Kidney (tissue), 14 donors: ENCODE data around the gene ECI2. TPM values are rescaled to one million over a fixed set of nuclear protein-coding genes. Genes with fewer than 3 reads are reported as not detected.

ENCODE experiments used
- DNase-seq, 5 donors: peaks; one replicate each; pipeline ENCODE4 v3.0.0-alpha.2; 2013 to 2020
- FAIRE-seq: peaks from 2 replicates; lab custom pipeline; 2012; peaks lifted over from hg19 to GRCh38; lab: Jason Lieb, UNC
- H3K27ac ChIP-seq, 2 donors: one replicate each; pipeline ENCODE4 v1.7.0; 2013; ENCODE audit warnings: low read depth in 2 of 2, low read length in 2 of 2, inconsistent platforms in 1 of 2
- H3K27me3 ChIP-seq: one replicate; pipeline ENCODE4 v1.7.1; 2013; ENCODE audit warnings: low read length, inconsistent platforms; ENCODE audit not compliant: control insufficient read depth, insufficient read depth
- H3K36me3 ChIP-seq, 3 donors: one replicate each; pipeline versions ENCODE4 v1.7.0 to v1.7.1; 2013; ENCODE audit warnings: low read length in 3 of 3, control low read depth in 1 of 3, inconsistent platforms in 1 of 3; ENCODE audit not compliant: insufficient read depth in 3 of 3, control insufficient read depth in 2 of 3
- H3K4me1 ChIP-seq, 3 donors: one replicate each; pipeline versions ENCODE4 v1.7.0 to v1.7.1; 2013; ENCODE audit warnings: low read length in 3 of 3, inconsistent platforms in 1 of 3, low read depth in 1 of 3; ENCODE audit not compliant: control insufficient read depth in 2 of 3, insufficient read depth in 2 of 3
- H3K4me3 ChIP-seq, 3 donors: one replicate each; pipeline versions ENCODE4 v1.7.0 to v1.8.1; 2013; ENCODE audit warnings: low read length in 3 of 3, control low read depth in 1 of 3, inconsistent platforms in 1 of 3
- H3K9ac ChIP-seq, 3 donors: one replicate each; pipeline versions ENCODE4 v1.7.0 to v1.7.1; 2013; ENCODE audit warnings: low read length in 3 of 3, control low read depth in 1 of 3, inconsistent platforms in 1 of 3
- H3K9me3 ChIP-seq, 3 donors: one replicate each; pipeline versions ENCODE4 v1.7.0 to v1.7.1; 2013; ENCODE audit warnings: low read length in 3 of 3, control low read depth in 1 of 3, inconsistent platforms in 1 of 3; ENCODE audit not compliant: control insufficient read depth in 2 of 3, insufficient read depth in 1 of 3
- CTCF ChIP-seq: IDR thresholded peaks from 3 replicates; pipeline ENCODE4 v1.5.1; 2012; ENCODE audit warnings: mild to moderate bottlenecking, moderate library complexity, borderline replicate concordance; ENCODE audit not compliant: insufficient read depth; ENCODE audit errors: extremely low read depth
- intact Hi-C: fragments of 100-400 bp; cut with DNase I; formaldehyde crosslinking; loops from one replicate; pipeline ENCODE4 v1.11.1; 2022
- polyA plus RNA-seq: library from polyadenylated mRNA; stranded (reverse); fragments of 350-450 nt; fragmentation: Illumina TruSeq; extraction: RNeasy Lipid Tissue Mini Kit (QIAGEN cat#74804); gene quantifications from one replicate; pipeline ENCODE4 v1.2.3, GENCODE V29; 2014; ENCODE audit warnings: low read depth, low replicate concordance; ENCODE audit not compliant: insufficient read depth
- total RNA-seq: library from RNA; stranded (reverse); fragmentation: NEBNext Ultra II Directional; extraction: Animal tissue kit (Norgen Biotek cat#: 25700); gene quantifications from one replicate; pipeline ENCODE4 v1.2.1, GENCODE V29; 2021
- donor health status: control.
- donor health status: control.
- donor health status: control.
- donor health status: control.
- donor health status: control.
- donor health status: DM: yes; HTN: yes; CAD: no.
- donor health status: Normal renal cell carcinoma (clear cell type).

The ECI2 gene
- total and polyA plus RNA-seq, 2 donors from 2014 or later: 51.9 to 210 TPM

DNA sequence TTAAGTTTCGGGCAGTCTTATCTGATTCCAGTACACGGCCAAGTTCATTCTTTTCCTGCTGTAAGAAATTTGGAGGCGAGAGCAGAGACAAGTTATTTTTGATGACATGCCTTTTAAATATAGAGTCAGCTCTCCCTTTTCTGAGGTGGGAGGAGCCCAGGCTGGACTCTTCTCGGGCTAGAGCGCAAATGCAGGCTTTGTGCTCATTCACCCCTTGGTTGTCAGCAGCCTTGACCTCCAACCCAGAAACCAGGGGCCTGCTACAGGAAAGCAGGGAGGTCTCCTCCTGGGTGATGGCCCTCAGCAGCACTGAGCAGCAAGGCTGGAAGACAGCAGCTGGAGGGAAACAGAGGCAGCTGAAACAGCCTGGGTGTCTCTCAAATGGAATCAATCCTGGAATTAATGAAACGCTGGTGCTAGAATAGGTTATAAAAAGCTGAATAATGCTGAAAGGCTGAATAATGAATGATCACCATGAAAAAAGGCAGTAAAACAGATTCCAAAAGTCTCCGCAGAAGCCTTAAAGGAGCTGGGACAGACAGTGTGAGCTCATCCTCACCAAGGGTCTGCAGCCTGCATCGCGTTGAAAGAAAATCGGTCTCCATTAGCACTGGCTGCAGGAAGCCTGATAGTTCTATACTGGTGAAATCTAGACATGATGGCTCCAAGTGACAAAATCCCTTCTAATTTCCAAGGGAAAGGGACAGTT lies 28.2 kb upstream of the ECI2 start:
- DNase-seq (no peak), FAIRE-seq (no peak)
- intact Hi-C loops: no loop called here
- TF ChIP-seq CTCF: no peak
- no peaks in the 10 kb centered on the region for H3K4me1 ChIP-seq
- H3K9ac ChIP-seq: no peak overlapping the region
- no peaks in the 10 kb centered on the region for H3K27me3 ChIP-seq
- no peaks in the 10 kb centered on the region for H3K36me3 ChIP-seq
- H3K9me3 ChIP-seq: peaks cover 0 to 6% (median 4%) of the 10 kb centered on the region in 3 donors
- no peak overlapping the region for H3K4me3 ChIP-seq
- no peak overlapping the region for H3K27ac ChIP-seq

GRCh38 chr6:4162370-4162769 lies 27.0 kb upstream of the ECI2 start:
- Histone ChIP-seq H3K9me3 (peaks cover 0 to under 1% (median 0%) of the 10 kb centered on the region in 3 donors), H3K36me3 (no peaks in the 10 kb centered on the region), H3K27ac (no peak overlapping the region), H3K4me1 (no peaks in the 10 kb centered on the region), H3K27me3 (no peaks in the 10 kb centered on the region), H3K4me3 (no peak overlapping the region), H3K9ac (no peak overlapping the region)
- FAIRE-seq (no peak), DNase-seq (no peak)
- TF ChIP-seq CTCF: no peak
- intact Hi-C loops: no loop called here

DNA sequence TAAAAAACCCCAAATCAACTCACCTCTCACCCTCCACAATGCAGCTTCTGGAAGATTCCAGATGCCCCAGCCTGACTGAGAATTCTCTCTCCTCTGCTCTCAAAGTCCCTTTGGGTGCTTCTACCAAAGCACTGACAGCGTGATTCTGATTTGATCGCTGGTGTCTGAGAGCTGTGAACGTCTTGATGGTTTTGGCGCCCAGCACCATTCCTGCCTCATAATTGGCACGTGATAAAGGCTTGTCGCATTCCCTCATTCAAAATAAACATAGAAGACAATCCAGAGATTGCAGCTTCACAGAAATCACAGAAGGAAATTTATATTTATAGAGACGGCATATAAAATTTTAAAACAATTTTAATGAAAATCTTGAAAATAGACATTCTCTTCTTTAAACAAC lies 24.1 kb upstream of the ECI2 start:
- Histone ChIP-seq H3K27me3 (no peaks in the 10 kb centered on the region), H3K9me3 (no peaks in the 10 kb centered on the region), H3K4me3 (no peak overlapping the region), H3K4me1 (peaks cover 0 to 2% (median 0%) of the 10 kb centered on the region in 3 donors), H3K9ac (no peak overlapping the region), H3K27ac (no peak overlapping the region), H3K36me3 (no peaks in the 10 kb centered on the region)
- no peak for TF ChIP-seq CTCF
- intact Hi-C loops: no loop called here
- DNase-seq: no peak
- FAIRE-seq: no peak
